ENCODE measurements around the gene SPAG6.
"Not testable (repeated sequence)": the region's sequence is repeated elsewhere in the genome, so short reads cannot be mapped to it uniquely, and the experiment has no call there.

The SPAG6 gene

DNA sequence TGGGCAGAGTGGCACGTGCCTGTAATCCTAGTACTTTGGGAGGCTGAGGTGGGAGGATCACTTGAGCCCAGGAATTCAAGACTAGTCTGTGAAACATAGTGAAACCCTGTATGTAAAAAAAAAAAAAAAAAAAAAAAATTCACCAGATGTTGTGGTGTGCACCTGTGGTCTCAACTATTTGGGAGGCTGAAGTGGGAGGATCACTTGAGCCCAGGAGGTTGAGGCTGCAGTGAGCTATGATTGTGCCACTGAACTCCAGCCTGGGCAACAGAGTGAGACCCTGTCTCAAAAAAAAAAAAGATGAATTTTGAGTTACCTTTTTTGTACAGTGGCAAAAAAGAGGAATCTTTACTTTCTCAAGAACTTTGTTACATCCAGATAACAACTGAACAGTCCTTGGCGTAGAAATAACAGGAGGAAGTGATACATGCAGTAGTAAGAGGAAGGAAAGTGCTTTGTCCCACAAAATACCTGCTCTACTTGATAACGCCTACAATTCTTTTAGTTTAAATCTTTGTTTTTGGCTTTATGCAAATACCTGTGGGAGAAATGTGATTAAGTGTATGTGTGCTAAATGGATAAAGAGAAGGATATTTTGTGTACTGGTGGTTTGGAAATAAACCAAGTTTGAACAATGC is 29.3 kb downstream of the SPAG6 start:
- DNase-seq: no peak

DNA sequence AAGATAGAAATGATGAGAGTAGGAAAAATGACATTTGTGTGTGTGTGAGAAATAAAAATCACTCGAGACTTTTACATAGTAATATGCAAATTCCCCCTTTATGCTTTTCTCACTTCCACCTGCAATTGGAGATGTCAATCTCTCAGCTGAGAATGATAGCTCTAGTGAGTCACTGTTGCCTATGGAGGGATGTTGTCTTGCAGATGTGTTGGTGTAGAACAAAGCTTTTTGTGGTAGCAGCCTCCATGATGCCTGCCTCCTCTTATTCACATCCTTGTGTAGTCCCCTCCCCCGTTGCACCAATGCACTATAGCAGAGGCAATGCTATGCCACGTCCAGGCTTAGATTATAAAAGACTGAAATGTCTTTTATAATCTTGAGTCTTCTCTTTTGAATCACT is 33.8 kb downstream of the SPAG6 start:
- DNase-seq: no peak

DNA sequence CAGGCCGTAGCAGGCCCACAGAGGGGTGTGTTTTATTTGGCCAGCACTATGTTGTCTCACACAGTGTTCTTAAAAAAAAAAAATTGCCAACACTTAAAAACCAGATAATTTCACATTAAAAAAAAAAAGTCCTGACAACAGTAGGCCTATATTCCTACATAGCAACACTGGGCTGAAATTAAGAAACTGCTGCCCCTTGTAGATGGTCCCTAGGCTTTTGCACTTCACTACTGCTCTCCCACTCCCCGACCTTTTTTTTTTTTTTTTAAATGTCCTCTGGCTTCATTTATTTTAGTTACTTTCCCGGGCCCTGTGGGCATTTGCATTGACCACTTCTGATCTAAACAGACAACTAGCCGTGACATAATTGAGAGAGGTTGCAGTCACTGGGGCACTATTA is 36.0 kb downstream of the SPAG6 start:
- DNase-seq: no peak

DNA sequence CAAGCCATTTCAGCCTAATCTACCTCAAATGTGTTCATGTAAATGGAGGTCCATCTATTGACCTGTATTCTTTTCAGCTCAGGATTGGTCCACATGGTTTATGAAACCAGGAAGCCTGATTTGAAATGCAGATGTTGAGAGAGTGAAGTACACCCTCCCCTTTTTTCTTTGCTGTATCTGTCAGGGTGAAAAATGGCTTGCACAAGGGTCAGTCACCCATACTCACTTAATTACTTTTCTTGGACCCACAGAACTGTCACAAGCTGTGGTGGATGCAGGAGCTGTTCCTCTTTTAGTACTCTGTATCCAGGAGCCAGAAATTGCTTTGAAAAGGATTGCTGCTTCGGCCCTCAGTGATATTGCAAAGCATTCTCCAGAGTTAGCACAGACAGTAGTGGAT is 41.2 kb downstream of the SPAG6 start:
- DNase-seq: no peak

- DNase-seq: no peak
Observed at GRCh38 chr10:22389856-22390589, 44.7 kb downstream of the SPAG6 start.

GRCh38 chr10:22391600-22391999 is 46.3 kb downstream of the SPAG6 start:
- DNase-seq: no peak

DNA sequence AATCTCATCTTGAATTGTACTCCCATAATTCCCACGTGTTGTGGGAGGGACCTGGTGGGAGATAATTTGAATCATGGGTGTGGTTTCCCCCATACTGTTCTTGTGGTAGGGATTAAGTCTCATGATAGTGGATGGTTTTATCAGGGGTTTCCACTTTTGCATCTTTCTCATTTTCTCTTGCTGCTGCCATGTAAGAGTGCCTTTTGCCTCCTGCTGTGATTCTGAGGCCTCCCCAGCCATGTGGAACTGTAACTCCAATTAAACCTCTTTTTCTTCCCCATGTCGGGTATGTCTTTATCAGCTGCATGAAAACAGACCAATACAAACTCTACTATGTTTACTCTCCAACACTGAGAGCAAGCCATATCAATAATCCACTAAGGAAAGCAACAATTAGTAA is 50.9 kb downstream of the SPAG6 start:
- DNase-seq: not testable (repeated sequence)

GRCh38 chr10:22406916-22407315 is 61.6 kb downstream of the SPAG6 start:
- DNase-seq: not testable (repeated sequence)

GRCh38 chr10:22410394-22410793 is 65.1 kb downstream of the SPAG6 start:
- no peak for DNase-seq

GRCh38 chr10:22410846-22411245 is 65.5 kb downstream of the SPAG6 start:
- DNase-seq: no peak

DNA sequence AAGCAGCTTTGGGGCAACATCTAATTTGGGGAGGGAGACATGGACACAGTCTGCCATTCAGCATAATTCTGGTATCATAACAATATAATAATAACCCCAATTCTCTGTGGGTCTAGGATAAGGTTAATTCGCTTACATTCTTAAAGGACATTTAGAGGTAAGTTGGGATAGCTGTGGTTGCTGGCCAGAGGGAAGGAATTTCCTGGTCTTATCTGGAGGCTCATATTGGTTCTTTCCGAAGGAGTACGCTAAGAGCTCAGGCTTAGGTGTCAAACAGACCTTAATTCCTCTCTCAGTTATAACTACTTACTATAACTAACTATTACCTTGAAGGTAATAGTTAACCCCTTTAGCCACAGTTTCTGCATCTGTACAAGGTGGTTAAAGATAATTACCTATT is 68.8 kb downstream of the SPAG6 start:
- no peak for DNase-seq

DNA sequence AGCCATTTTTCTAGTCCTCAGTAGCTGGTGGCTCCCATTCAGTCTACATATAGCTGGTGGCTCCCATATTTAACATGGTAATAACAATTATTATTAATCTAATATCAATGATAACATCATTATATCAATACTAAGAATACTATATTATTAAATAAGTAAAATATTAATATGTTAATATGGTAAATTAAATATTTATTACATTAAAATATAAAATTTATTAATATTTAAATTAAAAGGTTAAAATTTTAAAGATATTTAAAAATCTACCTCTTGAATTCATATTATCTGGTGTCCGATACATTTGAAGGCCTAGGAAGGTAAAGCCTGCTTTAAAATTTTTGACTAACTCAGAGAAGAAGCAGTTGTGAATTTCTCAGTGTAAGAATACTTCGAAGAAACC is 69.8 kb downstream of the SPAG6 start:
- no peak for DNase-seq

- DNase-seq: no peak
Observed at GRCh38 chr10:22417736-22418268, 72.5 kb downstream of the SPAG6 start.

DNA sequence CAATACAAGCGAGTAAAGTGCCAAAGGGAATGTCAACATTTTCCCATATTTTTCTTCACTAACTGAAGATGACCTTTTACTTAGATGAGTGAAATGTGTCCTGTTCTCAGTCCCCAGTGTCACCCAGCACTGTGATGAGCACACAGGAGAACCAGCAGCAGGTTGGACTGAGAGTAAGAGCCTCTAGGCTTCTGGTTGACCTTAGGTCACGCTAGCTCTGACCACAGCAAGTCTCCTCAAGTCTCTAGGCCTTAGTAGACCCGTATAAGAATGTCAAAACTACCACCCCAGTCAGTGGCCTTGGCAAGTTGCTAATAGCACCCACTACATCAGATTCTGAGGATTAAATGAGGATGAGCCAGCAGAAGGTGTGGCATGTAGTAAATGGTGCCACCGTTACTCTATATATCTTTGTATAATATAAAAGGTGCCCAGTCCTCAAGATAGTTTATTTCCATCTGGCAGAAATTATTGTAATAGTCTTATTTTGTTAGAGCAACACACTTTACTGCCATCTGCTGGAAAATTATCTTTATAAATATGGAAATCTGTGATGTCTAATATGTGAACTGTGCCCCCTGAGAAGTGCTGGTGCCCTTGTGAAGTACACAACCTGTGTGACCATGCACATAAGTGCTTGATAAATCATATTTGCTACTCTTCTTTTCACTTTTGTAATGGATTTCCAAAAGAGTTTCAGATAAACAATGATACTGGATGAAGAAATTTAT is 75.7 kb downstream of the SPAG6 start:
- DNase-seq: no peak

GRCh38 chr10:22426653-22427052 is 81.4 kb downstream of the SPAG6 start:
- no peak for DNase-seq

GRCh38 chr10:22427101-22427500 is 81.8 kb downstream of the SPAG6 start:
- DNase-seq: no peak

DNA sequence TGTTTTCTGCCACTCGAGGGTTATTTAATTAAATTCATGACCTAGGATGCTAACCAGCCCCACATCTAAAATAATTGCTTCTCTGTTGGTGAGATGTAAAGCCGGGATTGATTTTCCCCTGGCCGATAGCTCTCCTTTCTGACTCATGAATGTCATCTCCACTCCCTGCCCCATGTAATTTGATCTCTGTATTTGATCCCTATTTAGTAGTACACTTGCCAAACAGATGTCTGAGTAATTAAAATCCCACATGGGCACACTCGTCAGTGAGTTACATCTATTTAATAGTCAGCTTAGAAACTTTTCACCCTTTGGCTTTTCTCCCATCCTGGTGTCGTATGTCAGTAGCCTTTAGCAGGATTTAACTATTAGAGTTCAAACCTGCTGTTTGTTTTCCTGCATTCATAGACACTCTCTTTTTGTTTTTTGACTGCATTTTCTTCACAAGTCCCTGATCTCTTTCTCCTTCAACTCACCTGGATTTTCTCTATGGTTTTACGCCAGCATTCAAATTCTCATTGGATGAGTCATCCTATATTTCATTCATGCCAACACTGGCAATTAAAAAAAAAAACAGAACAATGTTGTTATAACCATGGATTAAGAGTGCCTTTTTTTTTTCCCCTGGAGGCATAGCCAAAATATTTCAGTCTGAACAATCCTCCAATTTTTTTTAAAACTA is 82.7 kb downstream of the SPAG6 start:
- DNase-seq: no peak

DNA sequence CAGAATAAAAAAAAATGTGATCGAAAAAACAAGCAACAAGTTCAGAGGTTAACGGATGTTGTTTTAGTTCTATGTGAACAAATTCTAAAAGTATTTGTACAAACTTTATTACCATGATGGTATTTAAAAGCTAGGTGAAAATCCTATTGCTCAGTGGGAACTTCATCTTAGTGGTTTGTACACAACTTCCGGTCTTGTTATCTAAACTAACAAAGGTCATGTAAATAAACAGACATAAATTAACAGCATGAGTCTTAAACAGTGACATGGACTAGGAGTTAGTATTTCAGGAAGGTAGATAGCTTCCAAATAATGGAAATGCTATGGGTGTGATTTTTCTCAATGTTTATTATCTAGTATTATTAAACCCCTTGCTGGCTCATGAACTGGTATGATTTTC is 83.8 kb downstream of the SPAG6 start:
- no peak for DNase-seq

DNA sequence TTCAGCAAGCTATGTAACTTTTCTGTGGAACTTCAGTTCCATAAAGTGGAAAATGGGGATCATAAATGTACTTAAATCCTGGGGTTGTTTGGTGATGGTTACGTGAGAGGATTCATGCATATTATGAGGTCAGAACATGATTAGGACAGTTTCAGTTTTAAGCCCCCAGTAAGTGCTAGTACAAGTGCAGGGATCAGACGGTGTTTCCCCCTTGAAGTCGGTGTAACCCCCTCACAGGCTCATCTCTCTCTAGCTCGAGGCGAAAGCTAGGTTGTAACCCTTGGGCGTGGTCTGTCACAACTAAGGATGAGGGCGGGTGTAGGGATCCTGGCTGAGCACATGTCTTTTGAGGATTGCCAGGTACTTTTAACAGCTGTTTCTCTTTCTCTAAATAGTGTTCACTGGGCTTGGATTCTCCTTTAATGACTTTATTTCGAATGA is 84.7 kb downstream of the SPAG6 start:
- no peak for DNase-seq

- no peak for DNase-seq
Observed at GRCh38 chr10:22433875-22434274, 88.6 kb downstream of the SPAG6 start.

GRCh38 chr10:22434521-22434920 is 89.2 kb downstream of the SPAG6 start:
- DNase-seq: no peak

DNA sequence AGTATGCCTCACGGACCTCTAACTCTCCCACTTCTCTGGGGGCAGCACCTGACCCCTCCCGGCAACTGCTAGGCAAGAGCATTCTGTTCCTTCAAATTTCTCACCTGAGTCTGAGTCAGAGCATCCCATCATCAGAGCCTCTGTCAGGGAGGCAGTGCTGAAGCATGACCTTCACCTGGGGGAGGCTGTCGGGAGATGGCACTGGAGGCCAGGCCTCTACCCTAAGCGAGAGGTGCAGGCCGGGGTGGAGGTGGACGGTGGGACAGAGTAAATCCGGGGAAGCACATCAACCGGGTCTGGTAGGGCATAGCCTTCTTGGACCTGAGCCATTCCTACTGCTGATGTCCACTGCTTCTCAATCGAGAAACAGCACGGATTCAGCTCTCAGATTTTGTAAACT is 90.4 kb downstream of the SPAG6 start:
- no peak for DNase-seq

DNA sequence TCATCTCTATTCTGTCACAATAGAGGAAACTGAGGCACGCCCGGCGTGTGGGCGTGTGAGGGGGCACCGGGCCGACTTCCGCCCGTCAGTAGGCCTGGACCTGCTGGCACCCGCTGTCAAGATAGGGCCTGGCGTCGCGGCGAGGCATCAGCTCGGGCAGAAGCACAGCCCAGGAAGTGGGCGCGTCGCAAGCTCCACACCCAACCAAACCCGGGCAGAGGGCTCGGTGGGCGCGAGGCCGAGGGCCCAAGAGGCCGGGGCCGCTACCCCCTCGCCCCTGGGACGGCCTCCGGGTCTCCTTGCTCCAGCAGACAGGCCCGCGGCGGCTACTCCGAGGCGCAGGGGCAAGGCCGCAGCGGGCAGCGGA is 91.2 kb downstream of the SPAG6 start:
- DNase-seq: no peak

Data from SIG-M5 (cell line).